Activated T-helper 2 cell treated with anti-CD3 and anti-CD28 coated beads, Interferon-gamma antibody, Interleukin-2, Interleukin-4, amounts not matched to agents 10 μg/mL and 5 μg/mL and 100 μg/mL, durations not matched to agents 14 hours and 24 hours and 36 hours (primary cell): Measurements from ENCODE around the gene PRELP. TPM values are rescaled to one million over a fixed set of nuclear protein-coding genes. Genes with fewer than 3 reads are reported as not detected.
"Not testable (repeated sequence)": the region's sequence is repeated elsewhere in the genome, so short reads cannot be mapped to it uniquely, and the experiment has no call there.

Experiments
- DNase-seq: peaks from one replicate; pipeline ENCODE4 v3.0.0; 2021; ENCODE audit warnings: low spot score
- H3K27ac Mint-ChIP-seq: one replicate; pipeline ENCODE4 v1.8.0; 2021; ENCODE audit warnings: mixed read lengths
- H3K27me3 Mint-ChIP-seq: one replicate; pipeline ENCODE4 v1.8.0; 2021; ENCODE audit warnings: low read depth, mixed read lengths
- H3K36me3 Mint-ChIP-seq: one replicate; pipeline ENCODE4 v1.8.0; 2021; ENCODE audit warnings: low read depth, mixed read lengths
- H3K4me1 Mint-ChIP-seq: one replicate; pipeline ENCODE4 v1.8.0; 2021; ENCODE audit warnings: low read depth, mixed read lengths
- H3K4me3 Mint-ChIP-seq: one replicate; pipeline ENCODE4 v1.8.0; 2021; ENCODE audit warnings: low read depth, mild to moderate bottlenecking, moderate library complexity, mixed read lengths
- H3K9me3 Mint-ChIP-seq: one replicate; pipeline ENCODE4 v1.8.0; 2021; ENCODE audit warnings: mixed read lengths
- intact Hi-C: fragments of 100-400 bp; cut with micrococcal nuclease; formaldehyde crosslinking; loops from one replicate; pipeline ENCODE4 v1.15.1; 2023
- total RNA-seq: library from RNA; stranded (reverse); gene quantifications from 2 replicates; pipeline ENCODE4 v1.2.3, GENCODE V29; 2022

PRELP gene
- total RNA-seq, 1 donor from 2014 or later: not detected

DNA sequence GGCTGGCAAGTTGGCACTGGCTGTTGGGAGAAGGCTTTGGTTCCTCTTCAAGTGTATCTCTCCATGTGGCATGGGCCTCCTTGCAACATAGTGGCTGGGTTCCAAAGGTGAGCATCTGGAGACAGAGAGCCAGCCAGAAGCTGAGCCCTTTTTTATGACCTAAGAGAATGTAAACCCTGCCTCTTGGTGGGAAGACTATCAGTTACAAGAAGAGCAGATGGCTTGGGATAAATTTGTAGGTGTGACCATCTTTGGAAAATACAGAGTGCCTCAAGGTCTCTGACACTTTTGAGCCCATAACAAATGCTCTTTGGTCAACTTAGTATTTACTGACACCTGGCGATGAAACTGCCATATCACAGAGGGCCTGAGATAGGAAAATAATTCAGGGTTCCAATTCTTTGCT is 31.4 kb upstream of the PRELP start:
- Mint-ChIP-seq H3K4me1 (no peaks in the 10 kb centered on the region), H3K4me3 (no peak overlapping the region), H3K27me3 (peaks cover 37% of the 10 kb centered on the region), H3K27ac (no peak overlapping the region), H3K36me3 (no peaks in the 10 kb centered on the region), H3K9me3 (peaks cover 4% of the 10 kb centered on the region)
- intact Hi-C loops: no loop called here
- DNase-seq: no peak

DNA sequence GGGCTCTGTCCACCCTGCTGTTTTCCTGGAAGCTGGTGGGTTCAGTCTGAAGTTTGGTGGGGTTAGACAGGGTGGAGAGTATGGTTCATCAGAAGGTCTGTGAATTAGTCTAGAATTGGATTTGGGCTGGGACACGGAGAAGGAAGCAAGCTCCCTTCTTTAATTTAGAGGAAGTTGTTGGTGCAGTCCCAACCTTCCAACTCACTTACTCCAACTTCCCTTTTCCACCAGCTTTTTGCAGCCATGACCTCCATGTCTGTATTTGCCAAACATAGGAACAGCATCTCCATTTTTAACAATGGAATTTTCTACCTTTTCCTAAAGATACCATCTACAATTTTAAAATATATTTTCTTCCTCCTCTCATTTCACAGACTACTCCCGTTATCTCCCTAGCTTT is 28.5 kb upstream of the PRELP start:
- Mint-ChIP-seq H3K36me3 (no peaks in the 10 kb centered on the region), H3K27me3 (peaks cover 36% of the 10 kb centered on the region)

DNA sequence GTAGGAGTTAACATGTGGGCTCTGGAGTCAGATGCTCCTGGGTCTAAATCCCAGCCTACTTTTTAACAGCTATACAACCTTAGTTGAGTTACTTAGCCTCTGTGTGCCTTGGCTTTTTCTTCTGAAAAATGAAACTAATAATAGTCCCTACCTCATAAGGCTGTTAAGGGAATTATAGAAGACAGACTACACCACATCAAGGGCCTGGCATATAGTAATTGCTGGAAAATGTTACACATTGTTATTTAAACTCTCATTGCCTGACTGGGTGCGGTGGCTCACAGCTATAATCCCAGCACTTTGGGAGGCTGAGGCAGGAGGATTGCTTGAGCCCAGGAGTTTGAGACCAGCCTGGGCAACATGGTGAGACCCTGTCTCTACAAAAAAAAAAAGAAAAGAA is 28.0 kb upstream of the PRELP start:
- DNase-seq, H3K36me3 Mint-ChIP-seq, H3K27ac Mint-ChIP-seq, intact Hi-C loops, H3K4me1 Mint-ChIP-seq, H3K9me3 Mint-ChIP-seq, H3K4me3 Mint-ChIP-seq: not testable (repeated sequence)
- H3K27me3 Mint-ChIP-seq: peaks cover 34% of the 10 kb centered on the region

More for the DNA sequence above, 28.5 kb upstream of the PRELP start:
- no peak overlapping the region for H3K27ac Mint-ChIP-seq
- intact Hi-C loops: no loop called here
- H3K9me3 Mint-ChIP-seq: peaks cover 4% of the 10 kb centered on the region
- H3K4me3 Mint-ChIP-seq: no peak overlapping the region
- DNase-seq: no peak
- H3K4me1 Mint-ChIP-seq: no peaks in the 10 kb centered on the region

DNA sequence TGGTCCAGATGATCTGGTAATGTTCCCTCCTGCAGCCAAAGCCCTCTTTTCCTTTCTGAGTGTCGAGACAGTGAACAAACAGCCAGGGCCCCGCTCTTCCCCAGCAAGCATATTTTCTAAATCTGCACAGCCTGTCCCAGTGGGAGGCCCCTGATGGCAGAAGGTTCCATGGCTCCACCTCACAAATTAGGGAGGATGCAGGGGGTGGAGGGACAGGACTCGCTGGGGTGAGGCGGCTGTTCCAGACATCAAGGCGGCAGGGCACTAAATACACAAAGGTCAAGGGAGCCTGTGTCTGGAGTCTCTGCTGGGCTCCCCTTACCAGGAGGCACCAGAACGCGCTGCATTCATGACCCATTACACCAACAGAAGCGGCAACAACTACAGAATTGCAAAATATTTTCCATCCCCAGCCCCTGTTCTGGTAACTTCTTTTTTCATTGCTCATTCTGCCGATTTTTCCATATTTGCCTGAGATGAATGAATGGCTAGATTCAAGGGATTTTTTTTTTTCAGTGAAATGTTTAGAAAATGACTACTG is 27.0 kb upstream of the PRELP start:
- intact Hi-C loops: no loop called here
- Mint-ChIP-seq H3K9me3 (peaks cover 4% of the 10 kb centered on the region), H3K4me1 (no peaks in the 10 kb centered on the region), H3K4me3 (no peak overlapping the region), H3K27ac (no peak overlapping the region), H3K27me3 (peaks cover 28% of the 10 kb centered on the region), H3K36me3 (no peaks in the 10 kb centered on the region)
- no peak for DNase-seq

DNA sequence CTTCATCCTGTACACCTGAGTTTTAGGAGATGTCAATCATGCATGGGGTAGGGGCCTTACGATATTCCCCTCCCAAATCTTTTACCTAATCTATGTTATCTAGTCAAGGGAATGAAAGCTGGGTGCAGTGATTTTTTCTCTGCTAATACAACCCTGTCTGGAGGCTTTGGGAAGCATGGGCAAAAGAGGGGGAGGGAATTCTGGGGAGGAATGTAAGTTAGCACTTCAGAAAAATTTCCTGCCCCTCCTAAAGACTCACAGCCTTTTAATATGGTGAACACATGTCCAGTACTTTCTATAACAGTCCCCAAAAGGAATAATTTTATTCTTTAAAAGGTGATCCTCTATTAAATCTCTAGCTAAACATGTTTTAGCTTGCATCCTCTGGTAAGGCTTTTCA is 25.6 kb upstream of the PRELP start:
- Mint-ChIP-seq H3K9me3 (peaks cover 2% of the 10 kb centered on the region), H3K4me1 (no peaks in the 10 kb centered on the region), H3K36me3 (no peaks in the 10 kb centered on the region), H3K4me3 (no peak overlapping the region), H3K27ac (no peak overlapping the region), H3K27me3 (peaks cover 28% of the 10 kb centered on the region)
- intact Hi-C loops: no loop called here
- no peak for DNase-seq

DNA sequence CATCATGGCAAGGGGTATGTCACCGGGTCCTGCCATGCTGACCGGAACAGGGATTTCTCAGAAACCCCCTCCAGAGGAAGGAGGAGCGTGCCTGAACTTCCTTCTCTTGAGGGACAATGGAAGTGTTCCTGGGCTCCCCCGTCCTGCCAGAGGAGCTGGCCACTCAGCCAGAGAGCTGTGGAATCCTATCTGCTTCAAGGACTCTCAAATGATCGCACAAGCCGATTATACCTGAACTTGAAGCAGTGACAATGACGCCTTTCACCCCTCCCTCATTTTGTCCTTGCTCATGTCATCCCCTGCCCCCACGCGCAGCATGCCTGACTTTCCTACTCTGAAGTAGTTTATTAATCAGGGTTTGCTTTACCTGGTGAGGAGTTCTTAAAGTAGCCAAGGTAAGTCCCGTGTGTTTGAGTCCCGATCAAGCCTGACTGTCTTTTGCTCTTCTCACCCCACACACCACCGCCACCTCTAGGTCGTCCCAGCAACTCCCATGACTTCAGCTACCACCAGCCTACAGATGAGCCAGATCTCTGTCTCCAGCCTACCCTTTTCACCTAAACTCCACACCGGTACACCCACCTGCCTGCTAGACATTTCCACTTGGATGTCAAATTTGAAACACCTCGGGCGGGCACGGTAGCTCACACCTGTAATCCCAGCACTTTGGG is 25.0 kb upstream of the PRELP start:
- Mint-ChIP-seq H3K9me3 (no peaks in the 10 kb centered on the region), H3K36me3 (no peaks in the 10 kb centered on the region), H3K4me1 (no peaks in the 10 kb centered on the region), H3K27me3 (peaks cover 24% of the 10 kb centered on the region), H3K27ac (no peak overlapping the region), H3K4me3 (no peak overlapping the region)
- no peak for DNase-seq
- intact Hi-C loops: no loop called here

DNA sequence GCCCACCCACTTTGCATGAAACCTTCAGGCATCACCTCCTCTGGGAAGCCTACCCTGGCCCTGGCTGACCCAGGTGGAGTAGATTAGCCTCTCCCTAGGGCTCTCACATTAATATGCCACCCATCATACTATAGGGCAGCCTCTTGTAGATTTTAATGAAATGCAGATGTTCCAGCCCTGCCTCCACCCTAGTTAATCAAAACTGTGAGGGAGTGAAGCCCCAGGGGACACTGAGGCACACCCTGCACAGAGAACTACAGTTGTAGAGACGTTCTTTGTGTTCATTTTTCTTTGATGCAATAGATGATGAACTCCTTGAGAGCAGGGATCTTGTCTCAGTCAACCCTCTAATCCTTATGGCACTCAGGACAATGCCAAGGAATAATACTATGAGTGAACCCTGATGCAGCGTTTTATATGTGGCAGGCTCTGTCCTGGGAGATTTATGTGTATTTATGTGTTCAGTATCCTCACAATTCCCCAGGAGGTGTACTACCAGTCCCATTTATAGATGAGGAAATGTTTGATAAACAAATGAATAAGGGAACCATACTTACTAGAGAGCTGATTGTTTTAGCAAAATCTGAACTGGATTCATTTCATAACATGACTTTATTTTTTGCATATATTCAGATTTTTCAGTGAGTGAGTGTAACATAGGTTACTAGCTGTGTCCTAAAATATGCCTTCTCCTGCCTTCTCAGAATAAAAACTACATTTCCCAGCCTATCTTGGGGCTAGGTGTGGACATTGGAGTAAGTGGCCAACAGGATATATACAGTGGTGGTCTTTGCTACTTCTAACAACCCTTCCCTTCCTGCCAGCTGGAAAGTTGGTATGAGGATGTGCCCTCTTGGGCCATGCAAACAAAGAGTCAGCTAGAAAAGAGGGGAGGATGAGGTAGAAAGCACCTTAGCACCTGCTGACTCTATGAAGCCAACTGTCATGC is 23.5 kb upstream of the PRELP start:
- no peak overlapping the region for H3K27ac Mint-ChIP-seq
- intact Hi-C loops: no loop called here
- no peak for DNase-seq
- no peaks in the 10 kb centered on the region for H3K9me3 Mint-ChIP-seq
- H3K27me3 Mint-ChIP-seq: peaks cover 22% of the 10 kb centered on the region
- no peaks in the 10 kb centered on the region for H3K36me3 Mint-ChIP-seq
- H3K4me1 Mint-ChIP-seq: no peaks in the 10 kb centered on the region
- H3K4me3 Mint-ChIP-seq: no peak overlapping the region

DNA sequence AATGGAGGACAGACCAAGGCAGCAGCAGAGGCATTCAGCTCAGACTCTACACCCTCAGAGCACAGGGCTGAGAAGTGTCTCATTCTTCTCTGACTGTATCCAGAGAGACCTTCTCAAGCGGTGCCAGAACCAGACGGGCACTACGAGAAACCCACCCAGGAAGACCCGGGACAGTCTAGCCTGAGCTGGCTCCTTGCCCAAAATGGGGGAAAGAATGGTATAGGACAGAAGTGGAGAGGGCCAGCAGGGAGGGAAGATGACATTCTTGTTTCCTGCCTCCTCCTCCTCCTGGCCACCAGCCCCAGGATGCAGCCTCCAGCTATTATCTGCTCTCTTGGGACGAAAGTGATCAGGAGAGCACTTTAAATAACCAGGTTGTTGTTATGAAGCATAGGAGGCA is 22.6 kb upstream of the PRELP start:
- intact Hi-C loops: no loop called here
- Mint-ChIP-seq H3K9me3 (no peaks in the 10 kb centered on the region), H3K27ac (no peak overlapping the region), H3K36me3 (no peaks in the 10 kb centered on the region), H3K27me3 (peaks cover 22% of the 10 kb centered on the region), H3K4me3 (no peak overlapping the region), H3K4me1 (no peaks in the 10 kb centered on the region)
- no peak for DNase-seq

DNA sequence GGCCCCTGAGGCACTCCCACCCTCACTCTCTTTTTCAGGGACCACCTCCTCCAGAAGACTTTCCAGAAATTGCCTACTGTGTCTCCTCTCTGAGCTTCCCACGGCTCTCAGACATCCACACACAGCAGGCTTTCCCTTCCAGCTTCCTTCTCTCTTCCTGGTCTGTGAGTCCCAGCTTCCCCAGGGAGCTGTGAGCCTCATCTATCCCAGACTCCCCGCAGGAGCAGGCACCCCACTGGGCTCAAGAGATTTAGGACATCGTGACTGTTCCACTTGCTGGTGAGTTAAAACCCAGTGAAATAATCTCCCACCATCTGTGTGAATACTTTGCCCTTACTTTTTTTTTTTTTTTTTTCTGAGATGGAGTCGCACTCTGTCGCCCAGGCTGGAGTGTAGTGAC is 22.0 kb upstream of the PRELP start:
- H3K4me3 Mint-ChIP-seq: no peak overlapping the region
- DNase-seq: no peak
- intact Hi-C loops: no loop called here
- no peak overlapping the region for H3K27ac Mint-ChIP-seq
- no peaks in the 10 kb centered on the region for H3K36me3 Mint-ChIP-seq
- H3K9me3 Mint-ChIP-seq: no peaks in the 10 kb centered on the region
- peaks cover 24% of the 10 kb centered on the region for H3K27me3 Mint-ChIP-seq
- no peaks in the 10 kb centered on the region for H3K4me1 Mint-ChIP-seq

DNA sequence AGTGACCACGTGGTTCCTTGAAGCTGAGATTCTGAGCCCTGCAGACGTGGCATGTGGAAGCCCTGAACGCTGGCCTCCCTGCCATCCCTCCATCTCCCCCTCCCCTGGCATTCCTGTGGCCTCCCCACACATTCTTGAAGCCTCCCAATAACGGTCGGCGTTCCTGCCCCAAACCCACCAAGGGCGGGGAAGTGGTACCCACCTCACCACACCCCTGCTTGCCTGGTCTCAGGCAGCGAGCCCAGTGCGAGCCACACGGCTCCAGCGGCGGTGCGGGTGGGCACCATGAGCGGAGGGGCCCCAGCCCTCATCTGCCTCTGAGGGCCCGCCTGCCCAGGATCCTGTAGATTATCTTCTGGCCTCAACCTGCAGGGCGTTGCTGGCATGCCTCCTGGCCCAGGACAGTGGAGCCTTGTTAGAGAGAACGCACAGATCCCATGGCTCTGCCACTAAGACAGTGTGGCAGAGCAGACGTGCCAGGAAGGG is 20.6 kb upstream of the PRELP start:
- H3K4me3 Mint-ChIP-seq: no peak overlapping the region
- no peaks in the 10 kb centered on the region for H3K9me3 Mint-ChIP-seq
- DNase-seq: no peak
- no peak overlapping the region for H3K27ac Mint-ChIP-seq
- intact Hi-C loops: no loop called here
- peaks cover 19% of the 10 kb centered on the region for H3K27me3 Mint-ChIP-seq
- no peaks in the 10 kb centered on the region for H3K4me1 Mint-ChIP-seq
- H3K36me3 Mint-ChIP-seq: no peaks in the 10 kb centered on the region

DNA sequence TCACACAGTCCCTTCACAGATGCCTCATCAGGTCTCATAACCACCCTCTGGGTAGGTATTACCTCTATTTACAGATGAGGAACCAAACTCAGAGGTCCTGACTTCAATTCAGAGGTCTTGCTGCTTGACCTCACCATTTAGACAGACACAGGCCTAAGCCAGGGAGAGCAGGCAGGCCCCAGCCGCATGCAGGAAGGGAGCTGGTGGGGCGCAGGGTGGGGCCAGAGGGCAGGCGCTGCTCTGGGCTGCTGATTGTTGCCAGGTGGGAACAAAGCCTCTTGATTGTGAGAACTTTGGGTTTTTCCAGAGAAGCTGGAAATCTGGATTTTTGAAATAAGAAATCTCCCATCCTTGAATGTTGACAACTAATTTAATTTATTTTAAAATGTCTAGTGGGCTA is 19.9 kb upstream of the PRELP start:
- intact Hi-C loops: no loop called here
- DNase-seq: no peak

DNA sequence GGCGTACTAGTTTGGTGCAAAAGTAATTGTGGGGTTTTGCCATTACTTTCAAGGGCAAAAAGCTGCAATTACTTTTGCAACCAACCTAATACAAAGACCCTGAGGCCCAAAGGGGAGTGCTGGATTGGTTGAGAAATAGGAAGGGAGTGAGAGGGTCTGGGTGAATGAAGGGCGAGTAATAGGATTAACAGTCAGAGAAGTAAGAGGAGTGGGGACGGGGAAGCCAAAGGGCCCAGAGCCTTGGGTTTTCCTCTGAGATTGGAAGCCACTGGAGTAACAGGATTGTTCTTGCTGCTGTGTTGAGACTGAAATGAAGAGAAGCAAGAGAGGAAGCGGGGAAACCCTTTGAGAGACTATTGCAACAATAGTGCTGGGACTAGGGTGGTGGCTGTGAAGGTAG is 19.0 kb upstream of the PRELP start:
- H3K4me1 Mint-ChIP-seq: no peaks in the 10 kb centered on the region
- H3K27ac Mint-ChIP-seq: no peak overlapping the region
- no peak for DNase-seq
- H3K27me3 Mint-ChIP-seq: peaks cover 19% of the 10 kb centered on the region
- intact Hi-C loops: no loop called here
- no peaks in the 10 kb centered on the region for H3K36me3 Mint-ChIP-seq
- H3K4me3 Mint-ChIP-seq: no peak overlapping the region
- H3K9me3 Mint-ChIP-seq: no peaks in the 10 kb centered on the region

More for the DNA sequence above, 19.9 kb upstream of the PRELP start:
- Mint-ChIP-seq H3K27ac (no peak overlapping the region), H3K9me3 (no peaks in the 10 kb centered on the region), H3K36me3 (no peaks in the 10 kb centered on the region), H3K4me3 (no peak overlapping the region), H3K27me3 (peaks cover 21% of the 10 kb centered on the region), H3K4me1 (no peaks in the 10 kb centered on the region)

DNA sequence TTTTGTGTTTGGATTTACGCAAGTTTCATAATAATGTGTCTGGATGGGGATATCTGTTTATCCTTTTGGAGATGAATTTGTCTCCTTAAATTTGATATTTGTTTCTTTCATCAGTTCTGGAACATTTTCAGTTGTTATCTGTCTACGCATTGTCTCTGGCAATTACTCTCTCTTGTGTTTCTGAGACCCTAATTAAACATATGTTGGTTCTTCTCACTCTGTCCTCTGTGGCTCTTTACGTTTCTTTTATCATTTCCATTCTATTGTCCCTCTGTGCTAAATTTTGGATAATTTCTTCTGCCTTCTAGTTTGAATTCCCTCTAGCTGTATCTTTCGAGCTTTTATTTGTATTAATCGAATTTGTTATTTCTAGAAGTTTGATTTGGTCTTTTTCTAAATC is 17.5 kb upstream of the PRELP start:
- Mint-ChIP-seq H3K4me1 (no peaks in the 10 kb centered on the region), H3K27ac (no peak overlapping the region), H3K9me3 (no peaks in the 10 kb centered on the region), H3K36me3 (no peaks in the 10 kb centered on the region), H3K27me3 (peaks cover 21% of the 10 kb centered on the region), H3K4me3 (no peak overlapping the region)
- intact Hi-C loops: no loop called here
- DNase-seq: no peak
